ENCODE measurements around the gene UBA5.
A peak's percentile ranks its signal among the peaks of the same experiment; 100 is the strongest.

The UBA5 gene

DNA sequence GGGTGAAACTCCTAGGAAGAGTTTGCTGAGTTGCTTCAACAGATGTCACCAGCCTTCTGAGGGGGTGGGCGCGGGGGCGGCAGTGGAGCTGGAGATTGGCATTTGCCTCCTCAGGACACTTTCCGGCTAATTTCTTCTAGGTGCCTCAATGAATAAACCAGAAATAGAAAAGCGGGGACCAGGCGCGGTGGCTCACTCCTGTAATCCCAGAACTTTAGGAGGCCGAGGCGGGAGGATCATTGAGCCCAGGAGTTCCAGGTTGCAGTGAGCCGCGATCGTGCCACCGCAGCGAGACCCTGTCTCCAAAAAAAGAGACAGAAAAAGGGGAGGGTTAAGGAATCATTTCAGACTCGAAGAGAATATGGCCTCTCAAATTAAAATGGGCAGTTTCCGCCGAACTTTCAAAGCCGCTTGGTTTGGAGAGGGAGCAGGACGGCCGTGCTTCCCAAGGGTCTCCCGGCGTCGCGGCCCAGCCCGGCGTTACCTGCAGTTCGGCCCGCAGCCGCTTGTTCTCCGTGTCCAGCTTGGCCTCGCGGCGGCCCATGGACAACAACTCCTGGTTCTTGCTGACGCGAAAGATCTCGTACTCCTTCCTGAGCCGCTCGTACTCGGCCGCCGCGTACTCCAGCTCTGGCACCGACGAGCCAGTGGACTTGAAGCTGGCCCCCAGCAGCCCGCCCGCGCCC, 61.5 kb downstream of the UBA5 start:
- Histone ChIP-seq H3K9me3 (ENCODE audit: severe bottlenecking) (no peaks in the 10 kb centered on the region), H3K27me3 (ENCODE audit: insufficient read depth, low read depth, severe bottlenecking) (no peaks in the 10 kb centered on the region), H3K27ac (peak overlapping the region; percentile 77), H3K4me3 (ENCODE audit: low read depth, low read length) (peak overlapping the region; percentile 60), H3K36me3 (peaks cover 9% of the 10 kb centered on the region; the same call in 1 of the 2 replicates)
- TF ChIP-seq, protein P1, sequence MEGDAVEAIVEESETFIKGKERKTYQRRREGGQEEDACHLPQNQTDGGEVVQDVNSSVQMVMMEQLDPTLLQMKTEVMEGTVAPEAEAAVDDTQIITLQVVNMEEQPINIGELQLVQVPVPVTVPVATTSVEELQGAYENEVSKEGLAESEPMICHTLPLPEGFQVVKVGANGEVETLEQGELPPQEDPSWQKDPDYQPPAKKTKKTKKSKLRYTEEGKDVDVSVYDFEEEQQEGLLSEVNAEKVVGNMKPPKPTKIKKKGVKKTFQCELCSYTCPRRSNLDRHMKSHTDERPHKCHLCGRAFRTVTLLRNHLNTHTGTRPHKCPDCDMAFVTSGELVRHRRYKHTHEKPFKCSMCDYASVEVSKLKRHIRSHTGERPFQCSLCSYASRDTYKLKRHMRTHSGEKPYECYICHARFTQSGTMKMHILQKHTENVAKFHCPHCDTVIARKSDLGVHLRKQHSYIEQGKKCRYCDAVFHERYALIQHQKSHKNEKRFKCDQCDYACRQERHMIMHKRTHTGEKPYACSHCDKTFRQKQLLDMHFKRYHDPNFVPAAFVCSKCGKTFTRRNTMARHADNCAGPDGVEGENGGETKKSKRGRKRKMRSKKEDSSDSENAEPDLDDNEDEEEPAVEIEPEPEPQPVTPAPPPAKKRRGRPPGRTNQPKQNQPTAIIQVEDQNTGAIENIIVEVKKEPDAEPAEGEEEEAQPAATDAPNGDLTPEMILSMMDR (IDR thresholded peaks at IDR 0.05; ENCODE audit: low read depth, low read length): 0 out of 2 replicates have a peak, but pooled peaks have one; percentile 8
- DNase-seq: peak; percentile 77

DNA sequence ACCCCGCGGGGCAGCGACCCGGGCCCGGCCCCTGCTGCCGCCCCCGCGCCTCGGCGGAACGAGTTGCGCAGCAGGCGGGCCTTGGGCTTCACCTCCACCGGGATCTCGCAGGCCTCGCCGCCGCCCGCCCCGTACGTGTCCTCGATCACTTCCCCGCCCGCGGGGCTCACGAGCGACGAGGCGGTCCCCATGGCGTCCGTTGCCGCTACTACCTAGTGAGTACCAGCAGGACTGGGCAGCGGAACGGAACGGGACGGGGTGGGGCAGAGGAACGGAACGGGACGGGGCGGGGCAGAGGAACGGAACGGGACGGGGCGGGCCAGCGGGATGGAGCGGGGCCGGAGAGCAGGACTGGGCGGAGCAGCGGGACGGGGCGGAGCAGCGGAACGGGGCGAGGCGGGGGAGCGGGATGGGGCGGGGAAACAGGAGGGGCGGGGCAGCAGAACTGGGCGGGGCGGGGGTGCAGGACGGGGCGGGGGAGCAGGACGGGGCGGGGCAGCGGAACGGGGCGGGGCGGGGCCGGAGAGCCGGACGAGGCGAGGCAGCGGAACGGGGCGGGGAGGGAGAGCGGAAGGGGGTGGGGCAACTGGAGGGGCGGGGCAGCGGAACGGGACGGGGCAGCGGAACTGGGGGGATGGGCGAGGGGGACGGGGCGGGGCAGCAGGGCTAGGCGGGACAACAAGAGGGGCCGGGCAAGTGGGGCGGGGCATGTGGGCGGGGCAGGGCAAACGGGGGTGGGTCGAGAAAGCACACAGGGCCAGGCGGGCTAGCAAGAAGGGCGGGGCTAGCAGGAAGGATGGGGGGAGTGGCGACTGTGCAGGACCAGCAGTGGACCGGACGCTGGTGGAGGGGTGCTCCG, 62.3 kb downstream of the UBA5 start, which contains the start of gene NPHP3:
TSS of gene NPHP3 (minus strand) at position 245 of the 859 bp plus-strand sequence. CDS start at position 191, 54 bp downstream.
- peak within 1 kb of the TSS; percentile 60 for H3K4me3 ChIP-seq (ENCODE audit: low read depth, low read length)
- TF ChIP-seq, protein P1 (IDR thresholded peaks at IDR 0.05; ENCODE audit: low read depth, low read length): no peak
- H3K9me3 ChIP-seq (ENCODE audit: severe bottlenecking): no peaks in the 10 kb centered on the region
- H3K27ac ChIP-seq: peak within 1 kb of the TSS; percentile 77
- peak; percentile 97 for DNase-seq
- no peaks in the 10 kb centered on the region for H3K27me3 ChIP-seq (ENCODE audit: insufficient read depth, low read depth, severe bottlenecking)
- H3K36me3 ChIP-seq: peaks cover 6% of the 10 kb centered on the region; the same call in 1 of the 2 replicates

DNA sequence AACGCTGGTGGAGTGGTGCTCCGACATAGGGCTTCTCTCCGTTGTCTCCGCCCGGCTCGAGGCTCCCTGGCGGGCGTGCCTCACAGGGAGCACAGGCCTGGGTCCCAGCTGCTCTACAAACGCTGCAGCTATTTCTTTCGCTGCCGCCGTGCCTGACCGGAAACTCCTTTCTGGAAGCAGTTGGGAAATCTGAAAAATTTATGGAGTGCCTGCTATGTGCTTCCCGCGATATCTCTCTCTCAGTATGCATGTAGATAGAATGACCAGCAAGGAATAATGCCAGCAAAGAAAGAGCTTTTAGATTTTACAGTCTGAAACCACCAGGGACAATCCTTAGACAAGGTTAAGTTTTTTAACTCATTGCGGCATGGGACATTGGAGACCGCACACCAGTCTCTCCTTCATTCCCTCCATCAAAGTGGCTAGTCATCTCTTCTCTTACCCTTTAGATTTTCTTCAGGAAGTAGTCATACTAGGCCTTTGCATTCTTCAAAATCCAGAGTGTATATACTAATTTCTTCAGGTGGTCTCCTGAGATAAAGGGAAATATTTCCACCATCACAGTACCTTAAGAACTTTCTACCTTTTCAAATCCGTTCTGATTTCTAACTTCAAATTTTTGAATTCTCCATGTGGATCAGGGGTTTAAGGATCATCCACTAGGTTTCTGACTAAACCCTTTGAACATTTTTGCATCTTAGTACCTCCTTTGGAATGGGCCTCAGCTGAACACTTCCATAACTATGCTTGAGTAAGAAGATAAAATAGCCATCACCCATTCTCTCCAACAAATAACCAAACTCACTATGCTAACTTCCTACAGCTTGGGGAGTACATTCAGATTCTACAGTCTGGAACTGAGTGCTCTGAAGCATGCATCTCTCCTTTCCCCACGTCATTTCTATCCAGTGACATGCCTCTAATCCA, 63.2 kb downstream of the UBA5 start:
- peaks cover 2% of the 10 kb centered on the region; the same call in 1 of the 2 replicates for H3K36me3 ChIP-seq
- DNase-seq: no peak
- TF ChIP-seq, protein P1 (IDR thresholded peaks at IDR 0.05; ENCODE audit: low read depth, low read length): no peak
- H3K27me3 ChIP-seq (ENCODE audit: insufficient read depth, low read depth, severe bottlenecking): no peaks in the 10 kb centered on the region
- no peaks in the 10 kb centered on the region for H3K9me3 ChIP-seq (ENCODE audit: severe bottlenecking)
- peak overlapping the region; percentile 66 for H3K27ac ChIP-seq
- peak overlapping the region; percentile 60 for H3K4me3 ChIP-seq (ENCODE audit: low read depth, low read length)

DNA sequence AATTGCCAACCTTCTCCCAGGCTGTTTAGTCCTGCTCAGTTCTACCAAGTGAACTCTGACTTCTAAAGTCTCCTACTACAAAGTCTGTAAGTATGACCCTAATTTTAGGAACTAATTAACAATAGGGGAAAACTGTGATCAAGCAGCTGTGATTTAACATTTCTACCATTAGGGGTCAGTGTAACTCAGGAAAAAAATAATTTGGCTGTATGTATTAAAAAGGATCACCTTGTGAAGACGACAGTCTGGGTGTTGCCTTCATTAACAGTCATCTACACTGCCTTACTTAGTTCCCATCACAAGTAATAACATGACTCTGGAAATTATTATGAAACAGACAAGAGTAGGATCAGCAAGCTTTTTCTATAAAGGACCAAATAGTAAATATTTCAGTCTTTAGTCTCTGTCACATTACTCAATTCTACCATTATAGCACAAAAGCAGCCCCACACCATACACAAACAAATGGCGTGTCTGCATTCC, 66.3 kb downstream of the UBA5 start:
- no peaks in the 10 kb centered on the region for H3K36me3 ChIP-seq
- no peak for DNase-seq
- TF ChIP-seq, protein P1 (IDR thresholded peaks at IDR 0.05; ENCODE audit: low read depth, low read length): no peak; the same call in 1 of the 2 replicates
- H3K27ac ChIP-seq: no peak overlapping the region
- H3K4me3 ChIP-seq (ENCODE audit: low read depth, low read length): no peak overlapping the region
- H3K9me3 ChIP-seq (ENCODE audit: severe bottlenecking): no peaks in the 10 kb centered on the region
- no peaks in the 10 kb centered on the region for H3K27me3 ChIP-seq (ENCODE audit: insufficient read depth, low read depth, severe bottlenecking)
